Retinal pigment epithelial cell (primary cell): ENCODE results near the gene FOXB2.

Source experiments
- DNase-seq: peaks from one replicate; pipeline ENCODE4 v3.0.0-alpha.2; 2010; ENCODE audit warnings: low read depth
- H3K4me3 ChIP-seq: 2 replicates; pipeline ENCODE4 v1.5.1; 2011; ENCODE audit warnings: mild to moderate bottlenecking, low read length, control low read depth, moderate library complexity
- CTCF ChIP-seq: conservative IDR thresholded peaks from 2 replicates; pipeline ENCODE4 v1.5.1; 2011; ENCODE audit warnings: low read depth, low read length, control low read depth, inconsistent platforms

FOXB2 gene

DNA sequence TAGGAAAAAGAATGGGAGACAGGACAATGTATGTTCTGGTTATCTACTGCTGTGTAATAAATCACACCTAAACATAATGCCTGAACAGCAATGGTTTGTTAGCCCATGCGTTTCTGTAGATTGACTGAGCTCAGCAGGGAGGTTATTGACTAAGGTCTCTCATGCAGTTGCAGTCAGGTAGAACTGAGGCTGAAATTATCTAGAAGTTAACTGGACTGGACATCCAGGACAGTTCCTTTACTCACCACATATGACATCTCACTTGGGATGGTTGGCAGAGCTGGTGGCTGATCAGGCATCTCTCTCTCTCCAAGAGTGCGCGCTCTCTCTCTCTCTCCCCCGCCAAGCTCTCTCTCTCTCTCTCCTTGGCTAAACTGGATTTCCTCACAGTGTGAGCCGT lies 8.9 kb upstream of the FOXB2 start:
- TF ChIP-seq CTCF = no peak

DNA sequence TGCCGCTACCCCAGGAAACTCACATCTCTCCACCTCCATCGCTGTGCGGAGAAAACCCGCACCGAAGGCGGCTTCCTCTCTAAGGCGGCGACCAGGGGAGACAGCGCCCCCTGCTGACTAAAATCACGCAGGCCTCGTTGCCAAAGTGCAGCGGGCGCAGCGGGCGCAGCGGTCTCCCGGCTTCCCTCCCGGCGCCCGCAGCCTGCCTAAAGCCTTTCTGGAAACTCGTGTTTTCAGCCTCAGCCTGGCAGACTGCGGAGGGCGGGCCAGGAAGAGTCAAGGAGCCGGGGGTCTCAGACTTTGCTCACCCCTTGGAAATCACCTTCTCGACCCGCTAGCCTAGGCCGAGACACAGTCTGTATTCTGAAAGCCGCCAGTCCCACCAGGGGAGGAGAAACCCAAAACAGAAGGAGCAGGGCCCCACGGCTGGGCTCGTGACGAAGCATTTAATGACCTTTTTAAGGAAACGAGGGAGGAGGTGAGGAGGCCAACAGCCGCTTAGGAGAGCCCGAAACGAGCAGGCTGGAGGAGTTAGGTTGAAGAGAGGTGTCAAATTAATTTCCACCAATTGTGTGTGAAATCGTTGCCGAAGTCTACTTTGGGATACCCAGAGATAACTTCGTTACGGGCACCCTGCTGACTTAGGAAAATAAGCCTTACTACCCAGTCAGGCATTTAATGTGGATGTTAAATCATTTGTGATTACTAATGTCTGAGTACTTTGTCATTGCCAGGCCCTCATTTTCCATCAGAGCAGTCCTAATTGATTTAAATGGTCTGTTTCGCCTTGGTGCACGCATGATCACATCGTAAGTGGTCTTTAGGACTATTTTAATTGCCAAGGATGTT lies 7.3 kb upstream of the FOXB2 start:
- no peak overlapping the region for H3K4me3 ChIP-seq
- DNase-seq = no peak
- TF ChIP-seq CTCF = peak; percentile 78

More for the DNA sequence above, 8.9 kb upstream of the FOXB2 start:
- H3K4me3 ChIP-seq = no peak overlapping the region
- no peak for DNase-seq

- no peak overlapping the region for H3K4me3 ChIP-seq
- DNase-seq = no peak
- no peak for TF ChIP-seq CTCF
Observed at GRCh38 chr9:77013206-77013931, 6.1 kb upstream of the FOXB2 start.

GRCh38 chr9:77013932-77014596 lies 5.4 kb upstream of the FOXB2 start:
- no peak overlapping the region for H3K4me3 ChIP-seq
- no peak for DNase-seq
- TF ChIP-seq CTCF = no peak

GRCh38 chr9:77014597-77015263 lies 4.7 kb upstream of the FOXB2 start:
- DNase-seq = no peak
- TF ChIP-seq CTCF = peak; percentile 35

GRCh38 chr9:77015327-77016048 lies 4.0 kb upstream of the FOXB2 start:
- DNase-seq = no peak
- TF ChIP-seq CTCF = no peak
- H3K4me3 ChIP-seq = no peak overlapping the region

More at GRCh38 chr9:77014597-77015263, 4.7 kb upstream of the FOXB2 start:
- H3K4me3 ChIP-seq = no peak overlapping the region
